Measurements from ENCODE around the gene PPM1K.
"Not testable (repeated sequence)": the region's sequence is repeated elsewhere in the genome, so short reads cannot be mapped to it uniquely, and the experiment has no call there.

Gene PPM1K

GRCh38 chr4:88284439-88285234, at the start of gene PPM1K:
Gene PPM1K, minus strand, starts transcription at chr4:88284561. Its CDS starts 5,978 bp downstream, at chr4:88278583.
- DNase-seq = peak; percentile 99

- DNase-seq = no peak
Measured at GRCh38 chr4:88333741-88334405, 49.5 kb upstream of the PPM1K start.

GRCh38 chr4:88327665-88328064, 43.3 kb upstream of the PPM1K start:
- DNase-seq = no peak

- DNase-seq = peak; percentile 55
Measured at GRCh38 chr4:88320780-88321373, 36.5 kb upstream of the PPM1K start.

GRCh38 chr4:88320224-88320779, 35.9 kb upstream of the PPM1K start:
- DNase-seq = no peak

GRCh38 chr4:88318751-88319350, 34.5 kb upstream of the PPM1K start:
- DNase-seq = no peak

GRCh38 chr4:88315460-88316017, 31.2 kb upstream of the PPM1K start:
- no peak for DNase-seq

GRCh38 chr4:88313088-88313624, 28.8 kb upstream of the PPM1K start:
- not testable (repeated sequence) for DNase-seq

- no peak for DNase-seq
Measured at GRCh38 chr4:88308587-88308986, 24.2 kb upstream of the PPM1K start.

GRCh38 chr4:88297725-88298454, 13.5 kb upstream of the PPM1K start:
- DNase-seq = no peak

- no peak for DNase-seq
Measured at GRCh38 chr4:88297212-88297516, 12.8 kb upstream of the PPM1K start.

- no peak for DNase-seq
Measured at GRCh38 chr4:88296413-88297211, 12.3 kb upstream of the PPM1K start.

- DNase-seq = no peak
Measured at GRCh38 chr4:88295656-88296055, 11.3 kb upstream of the PPM1K start.

GRCh38 chr4:88291003-88291402, 6.6 kb upstream of the PPM1K start:
- DNase-seq = no peak

GRCh38 chr4:88286897-88287296, 2.5 kb upstream of the PPM1K start:
- no peak for DNase-seq

- no peak for DNase-seq
Measured at GRCh38 chr4:88285235-88285653, 883 bp upstream of the PPM1K start.

GRCh38 chr4:88283661-88284438, 511 bp downstream of the PPM1K start:
- DNase-seq = peak; percentile 68

- DNase-seq = no peak
Measured at GRCh38 chr4:88280228-88280795, 4.0 kb downstream of the PPM1K start.

GRCh38 chr4:88277711-88278225, 6.6 kb downstream of the PPM1K start:
- DNase-seq = no peak
